NCI-H748 treated with DMSO at 0.1 percent for 48 hours (cell line): ENCODE measurements around the gene DDX49.

Source experiments
- DNase-seq: peaks from one replicate; lab custom pipeline; 2025; lab: John Stamatoyannopoulos, UW

Gene DDX49, protein sequence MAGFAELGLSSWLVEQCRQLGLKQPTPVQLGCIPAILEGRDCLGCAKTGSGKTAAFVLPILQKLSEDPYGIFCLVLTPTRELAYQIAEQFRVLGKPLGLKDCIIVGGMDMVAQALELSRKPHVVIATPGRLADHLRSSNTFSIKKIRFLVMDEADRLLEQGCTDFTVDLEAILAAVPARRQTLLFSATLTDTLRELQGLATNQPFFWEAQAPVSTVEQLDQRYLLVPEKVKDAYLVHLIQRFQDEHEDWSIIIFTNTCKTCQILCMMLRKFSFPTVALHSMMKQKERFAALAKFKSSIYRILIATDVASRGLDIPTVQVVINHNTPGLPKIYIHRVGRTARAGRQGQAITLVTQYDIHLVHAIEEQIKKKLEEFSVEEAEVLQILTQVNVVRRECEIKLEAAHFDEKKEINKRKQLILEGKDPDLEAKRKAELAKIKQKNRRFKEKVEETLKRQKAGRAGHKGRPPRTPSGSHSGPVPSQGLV

DNA sequence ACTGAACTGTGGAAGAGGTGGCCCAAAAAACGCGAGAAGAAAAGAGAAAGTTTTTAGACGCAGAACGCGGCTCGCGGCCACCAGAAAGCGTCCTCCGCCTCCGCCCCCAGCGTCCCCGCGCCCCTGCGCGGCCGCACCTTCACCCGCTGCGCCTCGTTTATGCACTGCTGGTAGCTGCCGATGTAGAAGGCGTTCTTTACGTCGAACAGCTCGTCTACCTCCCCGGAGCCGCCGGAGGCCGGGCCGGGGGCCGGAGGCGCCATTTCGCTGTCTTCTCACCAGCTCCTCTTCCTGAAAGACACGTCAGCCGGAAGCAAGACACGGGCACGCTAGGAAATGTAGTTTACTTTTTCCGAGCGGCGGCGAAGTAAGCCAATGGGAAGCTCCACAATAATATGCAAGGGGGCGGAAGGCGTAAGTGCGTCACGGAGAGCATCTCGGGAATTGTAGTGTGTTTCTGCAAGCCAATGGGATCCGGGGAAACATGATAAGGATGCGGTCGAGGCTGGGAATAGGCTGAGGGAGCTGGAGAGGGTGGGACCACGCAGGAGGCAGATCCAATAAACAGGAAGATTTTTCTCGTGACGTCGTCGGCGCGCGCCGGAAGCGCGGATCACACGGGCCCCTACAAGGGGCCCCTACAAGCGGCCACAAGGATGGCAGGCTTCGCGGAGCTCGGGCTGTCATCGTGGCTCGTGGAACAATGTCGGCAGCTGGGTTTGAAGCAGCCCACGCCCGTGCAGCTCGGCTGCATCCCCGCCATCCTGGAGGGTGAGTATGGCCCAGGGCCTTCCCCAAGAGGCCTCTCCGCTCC, at the start of gene DDX49, which contains the start of gene COPE:
DDX49 (plus strand) TSS at position 630 of the 814 bp plus-strand sequence; CDS start at position 657, 27 bp downstream.
COPE (minus strand) TSS at position 302 of the 814 bp plus-strand sequence; CDS start at position 263, 39 bp downstream.
- DNase-seq = peak; percentile 96

DNA sequence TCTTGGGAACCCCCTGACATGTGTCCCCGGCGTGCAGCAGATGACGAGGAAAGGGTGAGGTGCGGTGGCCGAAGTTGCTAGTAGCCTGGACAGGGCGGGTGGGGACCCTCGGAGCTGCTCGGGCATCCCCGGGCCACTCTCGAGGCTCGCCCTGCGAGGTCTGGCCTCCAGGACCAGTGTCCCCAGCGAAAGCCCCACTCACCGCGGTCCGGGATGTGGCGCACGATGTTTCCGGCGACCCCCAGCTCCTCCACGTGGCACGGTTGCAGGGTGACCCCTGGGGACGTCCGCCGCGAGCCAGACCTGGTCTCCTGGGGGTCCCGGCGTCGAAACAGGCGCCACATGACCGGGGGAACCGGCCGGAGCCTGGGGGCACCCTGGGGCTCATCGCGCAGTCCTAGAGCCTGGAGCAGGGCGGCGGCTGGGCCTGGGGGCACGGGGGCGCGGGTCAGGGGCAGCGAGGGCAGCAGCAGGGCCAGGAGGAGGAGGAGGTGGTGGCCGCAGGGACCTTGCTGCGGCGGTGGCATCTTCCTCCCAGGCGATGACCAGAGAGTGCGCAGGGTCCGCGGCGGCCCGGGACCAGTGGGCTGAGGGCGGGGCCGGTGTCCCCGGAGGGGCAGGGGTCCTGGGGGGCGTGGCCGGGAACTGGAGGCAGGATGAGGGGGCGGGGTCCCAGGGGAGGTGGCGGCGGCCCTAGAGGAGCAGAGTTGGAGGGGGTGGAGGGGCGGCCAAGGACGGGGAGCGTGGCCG, 49.6 kb upstream of the DDX49 start:
- DNase-seq = no peak

DNA sequence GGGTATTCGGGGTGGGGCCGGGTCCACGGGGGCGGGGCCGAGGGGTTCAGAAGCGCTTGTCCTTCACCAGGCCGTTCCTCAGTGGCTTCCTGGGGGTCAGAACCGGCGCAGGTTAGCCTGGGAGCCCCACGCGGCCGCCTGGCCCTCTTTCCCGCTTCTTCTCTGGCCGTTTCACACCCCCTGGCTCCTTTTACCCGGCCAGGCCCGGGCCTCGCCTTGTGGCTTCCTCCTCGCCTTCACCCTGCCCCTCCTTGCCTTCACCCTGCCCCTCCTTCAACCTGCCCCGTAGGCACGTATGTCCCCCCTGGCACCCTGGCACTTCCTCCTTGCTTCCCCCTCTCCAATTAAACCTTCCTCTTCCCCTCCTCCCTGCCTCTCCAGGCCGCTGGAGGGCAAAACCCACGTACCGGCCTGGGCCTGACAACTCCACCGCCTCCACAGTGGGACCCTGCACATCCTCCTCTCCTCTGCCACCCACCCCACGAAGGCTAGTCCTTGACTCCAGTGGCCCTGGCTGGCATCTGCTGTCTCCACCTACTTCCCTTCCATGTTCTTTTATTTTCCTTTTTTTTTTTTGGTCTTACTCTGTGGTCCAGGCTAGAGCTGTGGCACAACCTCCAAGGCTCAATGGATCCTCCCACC, 48.9 kb upstream of the DDX49 start:
- no peak for DNase-seq

DNA sequence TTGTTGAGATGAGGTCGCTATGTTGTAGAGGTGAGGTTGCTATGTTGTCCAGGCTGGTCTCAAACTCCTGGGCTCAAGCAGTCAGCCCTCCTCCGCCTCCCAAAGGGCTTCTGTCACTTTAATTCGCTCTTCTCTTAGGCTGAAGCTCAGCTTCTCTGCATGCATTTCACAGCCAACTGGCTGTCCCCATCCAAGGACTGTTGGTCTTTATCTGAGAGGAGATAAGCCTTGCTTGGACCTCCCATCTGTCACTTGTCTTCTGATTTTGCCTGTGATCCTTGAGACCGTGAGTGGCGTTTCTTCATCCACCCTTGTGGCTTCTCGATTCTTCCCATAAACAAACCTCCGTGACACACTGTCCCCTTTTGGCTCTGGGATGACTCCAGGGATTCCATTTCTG, 48.0 kb upstream of the DDX49 start:
- no peak for DNase-seq

DNA sequence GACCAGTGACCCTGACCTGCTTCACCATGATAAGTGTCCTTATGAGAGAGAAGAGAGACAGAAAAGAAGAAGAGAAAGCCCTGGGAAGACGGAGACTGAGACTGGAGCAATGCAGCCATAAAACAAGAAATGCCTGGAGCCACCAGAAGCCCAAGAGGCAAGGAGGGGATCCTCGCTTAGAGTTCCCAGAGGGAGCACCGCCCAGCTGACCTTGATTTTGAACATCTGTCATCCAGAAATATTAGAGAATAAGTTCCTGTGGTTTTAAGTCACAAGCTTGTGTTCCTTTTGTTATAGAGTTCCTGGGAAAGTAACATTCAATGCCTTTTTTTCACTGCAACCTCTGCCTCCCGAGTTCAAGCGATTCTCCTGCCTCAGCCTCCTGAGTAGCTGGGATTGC, 43.8 kb upstream of the DDX49 start:
- no peak for DNase-seq

DNA sequence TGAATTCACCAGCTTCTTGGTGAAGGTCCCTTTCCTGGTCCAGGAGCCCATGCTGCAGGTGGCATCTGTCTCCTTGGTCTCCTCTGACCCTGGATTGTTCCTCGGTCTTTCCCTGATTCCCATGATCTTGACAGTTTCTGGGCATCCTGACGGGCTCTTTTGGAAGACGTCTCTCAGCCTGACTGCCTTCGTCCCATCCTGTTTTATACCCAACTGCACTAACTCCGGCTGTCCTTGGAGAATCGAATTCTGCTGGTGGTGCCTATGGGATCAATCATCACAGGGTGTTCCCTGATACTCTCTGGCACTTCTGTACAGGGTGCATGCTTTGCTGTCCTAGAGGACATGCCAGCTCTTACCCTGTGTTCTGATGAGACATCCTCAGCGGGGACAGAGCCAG, 42.6 kb upstream of the DDX49 start:
- no peak for DNase-seq

DNA sequence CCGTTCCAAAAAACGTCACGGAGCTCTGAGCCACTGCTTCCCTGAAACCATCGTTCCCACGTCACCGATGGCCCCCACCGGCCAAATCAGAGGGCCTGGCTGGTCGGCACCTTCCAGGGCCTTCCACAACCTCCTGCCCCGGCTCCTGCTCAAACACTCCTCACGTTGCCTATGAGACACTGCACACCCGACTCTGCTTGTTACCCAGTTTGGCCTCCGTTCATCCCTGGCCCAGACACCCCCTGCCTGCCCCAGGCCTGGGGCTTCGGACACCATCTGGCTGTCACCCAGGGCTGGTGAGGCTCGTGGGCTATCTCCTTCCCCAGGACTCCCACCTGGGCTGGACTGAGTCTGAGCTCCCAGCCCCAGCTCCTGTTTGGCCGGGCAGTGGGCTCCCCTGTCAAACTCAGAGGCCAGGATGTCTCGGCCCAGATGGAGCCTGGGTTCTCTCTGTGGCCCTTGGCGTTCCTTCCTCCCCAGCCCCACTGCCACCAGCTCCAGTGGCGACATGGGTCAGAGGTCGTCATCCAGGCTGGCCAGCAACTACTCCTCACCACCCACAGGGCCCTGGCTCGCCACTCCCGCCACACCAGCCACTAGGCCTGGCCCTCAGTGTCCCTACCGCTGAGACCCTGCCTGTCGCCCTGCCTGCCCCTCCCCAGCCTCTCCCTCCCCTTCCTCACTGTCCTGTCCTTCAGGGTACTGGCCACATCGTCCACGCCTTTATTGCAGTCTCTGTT, 41.3 kb upstream of the DDX49 start:
- no peak for DNase-seq

DNA sequence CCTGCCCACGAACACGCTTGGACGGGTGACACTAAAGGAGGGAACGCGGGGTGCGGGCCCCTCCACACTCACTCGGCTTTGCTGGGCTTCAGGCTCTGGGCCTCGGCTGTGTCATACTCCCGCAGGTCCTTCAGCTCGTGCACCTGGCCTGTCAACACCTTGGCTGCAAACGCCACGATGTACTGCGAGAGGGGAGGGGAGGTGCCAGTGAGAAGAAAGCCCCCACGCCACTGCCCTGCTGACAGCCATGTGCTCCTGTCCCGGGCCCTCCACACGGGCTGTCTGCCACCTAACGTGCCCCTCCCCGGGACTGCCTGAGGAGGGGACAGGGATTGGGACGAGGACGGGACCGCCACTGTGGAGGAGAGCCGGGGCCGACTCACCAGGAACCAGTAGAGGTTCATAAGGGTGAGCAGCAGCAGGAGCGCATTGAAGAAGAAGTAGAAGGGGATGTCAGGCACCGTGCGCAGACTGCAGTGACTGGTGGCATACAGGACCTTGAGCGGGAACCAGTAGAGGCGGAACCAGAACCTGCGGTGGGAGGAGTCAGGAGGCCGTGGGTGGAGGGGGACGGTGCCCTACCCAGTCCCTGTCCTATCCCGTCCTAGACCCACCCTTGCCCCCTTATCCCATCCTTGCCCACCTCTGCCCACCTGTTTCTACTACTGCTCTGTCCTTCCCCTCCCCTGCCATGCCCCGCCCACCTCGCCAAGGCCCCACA, 40.5 kb upstream of the DDX49 start:
- no peak for DNase-seq

DNA sequence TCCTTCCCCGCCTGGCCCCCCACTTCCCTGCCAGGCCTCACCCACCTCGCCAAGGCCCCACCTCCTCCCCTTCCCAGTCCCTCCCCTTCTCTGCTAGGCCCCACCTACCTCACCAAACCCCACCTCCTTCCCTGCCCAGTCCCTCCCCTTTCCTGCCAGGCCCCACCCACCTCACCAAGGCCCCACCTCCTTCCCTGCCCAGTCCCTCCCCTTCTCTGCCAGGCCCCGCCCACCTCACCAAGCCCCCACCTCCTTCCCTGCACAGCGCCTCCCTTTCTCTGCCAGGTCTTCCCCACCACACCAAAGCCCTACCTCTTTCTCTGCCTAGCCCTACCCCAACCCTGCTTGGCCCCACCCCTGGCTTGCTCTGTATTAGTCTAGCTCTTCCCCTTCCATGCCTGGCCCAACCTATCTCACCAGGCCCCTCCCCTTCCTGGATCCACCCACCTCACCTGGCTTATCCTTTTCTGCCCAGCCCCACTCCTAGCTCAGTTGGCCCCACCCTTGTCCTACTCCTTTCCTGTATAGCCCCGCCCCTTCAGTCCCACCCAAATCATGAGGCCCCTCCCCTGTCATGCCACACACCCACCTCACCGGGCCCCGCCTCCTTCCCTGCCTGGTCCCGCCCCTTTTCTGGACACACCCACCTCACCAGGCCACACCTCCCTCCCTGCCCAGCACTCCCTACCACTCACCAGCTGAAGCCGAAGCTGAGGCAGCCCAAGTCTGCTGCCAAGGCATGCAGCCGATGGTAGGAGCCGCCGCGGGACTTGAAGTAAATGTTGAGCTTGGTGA, 39.7 kb upstream of the DDX49 start:
- DNase-seq = no peak

DNA sequence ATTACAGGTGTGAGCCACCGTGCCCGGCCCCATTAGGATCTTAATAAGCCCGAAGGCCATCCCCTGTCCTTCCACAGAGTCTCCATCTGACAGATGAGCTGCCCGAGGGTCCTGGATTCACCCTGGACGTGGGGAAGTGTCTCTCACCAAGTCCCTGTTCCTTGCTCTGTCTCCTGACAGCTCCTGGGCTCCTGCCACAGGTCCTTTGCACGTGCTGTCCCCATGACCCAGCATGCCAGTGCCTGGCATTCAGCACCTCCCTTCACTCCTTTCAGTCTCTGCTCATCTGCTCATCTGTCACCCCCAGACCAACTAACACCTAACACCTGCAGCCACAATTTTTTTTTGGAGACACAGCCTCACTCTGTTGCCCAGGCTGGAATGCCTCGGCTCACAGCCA, 38.0 kb upstream of the DDX49 start:
- no peak for DNase-seq

DNA sequence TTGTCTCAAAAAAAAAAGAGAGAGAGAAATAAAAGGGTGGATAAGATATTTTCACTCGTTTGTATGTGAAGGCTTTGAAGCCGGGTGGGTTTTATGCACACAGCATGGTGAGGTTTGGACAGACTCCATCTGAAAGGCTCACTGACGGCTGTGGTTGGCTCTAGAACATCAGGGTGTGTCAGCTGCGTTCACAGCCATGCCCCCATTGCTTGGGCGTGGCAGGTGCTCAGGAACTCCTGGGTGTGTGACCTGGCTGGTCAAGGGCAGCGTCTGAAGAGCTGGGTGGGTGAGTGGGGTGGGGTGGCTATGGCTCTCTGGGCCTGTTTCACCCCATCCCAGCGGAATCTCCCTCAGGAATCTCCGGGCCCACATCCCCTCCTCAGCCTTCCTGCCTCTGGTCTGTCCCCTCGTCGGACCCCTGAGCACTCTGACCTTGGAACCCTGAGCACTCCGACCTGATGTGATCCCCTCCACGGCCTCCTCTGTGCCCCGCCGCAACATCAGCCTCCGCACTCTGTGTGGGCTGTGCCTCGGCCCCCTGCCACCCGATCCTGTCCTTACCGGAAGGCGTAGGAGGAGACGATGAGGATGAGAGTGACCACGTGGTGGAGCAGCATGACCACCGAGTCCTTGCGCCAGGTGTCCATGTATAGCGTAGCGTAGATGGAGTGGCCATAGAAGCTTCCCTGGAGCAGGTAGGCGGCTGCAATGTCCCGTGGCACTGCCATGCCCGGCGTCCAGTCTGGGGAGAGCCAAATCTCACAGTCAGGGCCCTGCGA, 35.8 kb upstream of the DDX49 start:
- DNase-seq = no peak

DNA sequence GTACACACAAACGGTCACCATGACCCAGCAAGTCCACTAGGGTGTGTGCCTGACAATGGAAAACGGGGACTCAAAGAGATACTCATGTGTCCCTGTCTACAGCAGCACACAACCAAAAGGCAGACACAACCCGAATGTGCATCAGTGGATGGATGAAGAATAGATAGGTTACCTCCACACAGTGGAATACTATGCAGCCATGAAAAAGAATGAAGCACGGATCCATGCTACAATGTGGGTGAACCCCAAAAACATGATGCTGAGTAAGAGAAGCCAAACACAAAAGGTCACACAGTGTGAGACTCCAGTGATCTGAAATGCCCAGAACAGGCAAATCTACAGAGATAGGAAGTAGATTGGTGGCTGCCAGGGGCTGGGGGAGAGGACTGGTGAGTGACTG, 32.5 kb upstream of the DDX49 start:
- DNase-seq = no peak

DNA sequence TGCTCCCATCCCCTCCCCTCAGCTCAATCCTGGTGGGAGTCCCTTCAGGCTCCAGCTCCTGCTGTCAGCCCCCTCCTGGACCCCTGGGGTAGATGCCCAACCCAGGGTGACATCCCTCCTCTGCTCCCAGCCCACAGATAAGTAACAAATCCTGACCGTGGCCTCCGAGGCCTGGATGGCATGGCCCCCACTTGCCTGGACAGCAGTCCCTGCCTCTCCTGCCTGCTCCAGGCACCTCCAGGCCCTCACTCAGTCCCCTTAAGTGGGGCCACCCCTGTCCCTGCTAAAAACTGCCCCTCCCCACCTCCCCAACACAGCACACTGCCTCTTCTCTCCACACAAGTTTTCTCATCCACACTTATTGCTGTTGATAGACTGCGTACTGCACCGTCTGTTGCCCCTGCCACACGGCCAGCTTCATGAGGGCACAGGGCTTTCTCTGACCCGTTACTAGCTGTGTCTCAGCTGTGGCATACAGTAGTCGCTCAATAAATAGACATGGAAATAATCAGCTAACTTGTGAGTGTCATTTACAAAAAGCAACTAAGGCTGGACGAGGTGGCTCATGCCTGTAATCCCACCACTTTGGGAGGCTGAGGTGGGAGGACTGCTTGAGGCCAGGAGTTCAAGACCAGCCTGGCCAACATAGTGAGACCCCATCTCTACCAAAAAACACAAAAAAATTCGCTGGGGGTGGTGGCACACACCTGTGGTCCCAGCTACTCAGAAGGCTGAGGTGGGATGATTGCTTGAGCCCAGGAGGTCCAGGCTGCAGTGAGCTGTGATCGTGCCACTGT, 29.4 kb upstream of the DDX49 start:
- DNase-seq = no peak

DNA sequence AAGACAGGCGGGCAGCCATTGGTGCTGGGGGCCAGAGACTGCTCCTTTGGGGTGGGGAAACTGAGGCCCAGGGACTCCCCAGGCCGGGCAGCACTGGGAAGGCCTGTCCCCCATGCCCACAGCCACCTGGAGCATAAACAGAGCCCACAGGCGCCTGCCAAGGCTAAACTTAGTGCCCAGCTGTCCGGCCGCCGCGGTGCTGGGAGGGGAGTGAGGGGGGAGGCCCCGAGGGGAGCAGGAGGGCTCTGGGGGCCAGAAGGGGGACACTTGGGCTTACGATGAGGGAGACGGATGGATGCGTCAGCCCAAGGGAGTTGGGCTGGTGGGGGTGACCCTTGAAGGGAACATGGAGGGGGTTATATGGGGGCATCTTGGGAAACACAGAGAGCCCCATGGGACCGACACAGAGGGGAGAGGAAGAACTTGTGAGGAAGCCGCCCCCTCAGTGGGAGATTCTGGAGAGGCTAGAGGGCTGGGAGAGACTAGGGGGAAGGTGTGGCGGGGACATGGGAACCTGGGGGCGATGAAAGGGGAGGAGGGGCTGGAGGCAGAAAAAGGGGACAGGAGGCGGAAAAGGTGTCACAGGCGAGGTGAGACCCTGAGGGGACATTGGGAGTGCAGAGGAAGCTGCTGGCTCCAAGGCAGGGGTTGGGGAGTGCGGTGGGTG, 25.8 kb upstream of the DDX49 start:
- no peak for DNase-seq

DNA sequence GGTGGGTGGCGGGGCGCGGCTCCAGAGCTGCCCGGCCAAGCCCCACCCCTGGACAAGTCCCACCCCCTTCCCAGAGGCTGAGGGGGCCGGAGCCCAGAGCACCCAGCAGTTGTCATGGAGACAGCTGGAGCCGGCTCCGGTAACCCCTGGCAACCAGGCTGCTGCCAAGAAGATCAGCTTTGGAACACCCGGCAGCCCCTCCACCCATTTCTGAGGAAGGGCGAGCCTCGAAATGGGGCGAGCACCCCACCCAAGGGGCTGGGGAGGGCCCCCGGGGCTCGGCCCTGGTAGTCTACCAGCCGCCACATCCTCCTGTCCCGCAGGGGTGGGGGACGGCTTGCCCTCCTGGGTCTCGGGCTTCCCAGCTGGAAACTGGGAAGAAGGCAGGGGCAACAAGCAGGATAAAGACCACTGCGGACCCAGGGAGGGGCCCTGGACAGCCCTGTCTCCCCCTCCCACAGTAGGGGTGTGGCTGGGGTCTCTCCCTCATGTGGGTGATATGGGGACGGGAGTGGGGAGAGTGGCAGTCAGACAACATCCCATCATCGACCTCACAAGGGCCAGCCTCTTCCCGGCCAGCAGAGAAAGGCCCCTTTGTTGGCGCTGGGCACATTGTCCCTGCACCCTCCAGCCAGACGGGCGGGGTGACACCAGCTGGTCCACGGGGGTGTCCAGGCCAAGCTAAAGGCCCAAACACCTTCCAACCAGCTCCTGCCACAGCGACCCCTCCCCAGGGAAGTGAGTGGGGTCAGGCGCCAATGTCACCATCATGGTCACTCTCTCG, 25.1 kb upstream of the DDX49 start:
- DNase-seq = peak; percentile 38

DNA sequence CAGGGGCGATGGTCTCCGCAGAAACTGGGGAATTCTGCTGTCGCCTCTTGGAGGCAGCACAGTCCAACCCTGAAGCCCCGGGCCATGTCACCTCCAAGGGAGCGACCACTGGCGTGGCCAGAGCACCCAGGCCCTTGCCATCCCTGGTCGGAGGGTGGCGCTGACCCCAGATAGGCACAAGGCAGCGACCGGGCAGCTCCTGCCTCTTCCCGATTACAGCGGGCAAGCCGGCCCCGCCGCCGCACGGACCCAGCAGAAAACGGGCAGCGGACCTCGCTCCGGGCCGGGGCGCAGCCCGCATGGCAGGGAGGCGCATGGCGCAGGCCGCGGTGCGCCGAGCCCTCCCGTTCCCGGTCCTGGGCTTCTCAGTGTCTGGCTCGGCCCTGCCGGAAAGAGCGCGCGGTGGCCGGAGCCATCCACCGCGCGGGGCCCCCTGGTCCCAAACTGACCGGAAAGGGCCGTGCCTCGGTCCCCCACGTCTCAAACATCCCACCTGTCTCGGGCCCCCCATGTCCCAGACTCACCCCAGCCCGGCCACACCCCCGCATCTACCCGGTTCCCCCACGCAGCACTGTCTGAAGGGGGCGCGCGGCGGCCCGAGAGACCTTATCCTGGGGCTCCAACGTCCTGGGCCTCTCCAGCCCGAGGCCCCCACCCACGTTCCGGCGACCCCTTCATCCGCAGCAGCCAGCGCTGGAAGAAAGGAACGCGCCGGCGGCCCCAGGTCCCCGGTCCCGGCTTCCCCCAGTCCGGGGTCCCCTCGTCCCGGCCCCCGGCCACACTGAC, 24.3 kb upstream of the DDX49 start:
- DNase-seq = peak; percentile 23
